ENCODE results near the gene CDK19. TPM values are rescaled to one million over a fixed set of nuclear protein-coding genes. Genes with fewer than 3 reads are reported as not detected.

The CDK19 gene
- total RNA-seq, 1 donor from 2014 or later = 21.8 TPM

DNA sequence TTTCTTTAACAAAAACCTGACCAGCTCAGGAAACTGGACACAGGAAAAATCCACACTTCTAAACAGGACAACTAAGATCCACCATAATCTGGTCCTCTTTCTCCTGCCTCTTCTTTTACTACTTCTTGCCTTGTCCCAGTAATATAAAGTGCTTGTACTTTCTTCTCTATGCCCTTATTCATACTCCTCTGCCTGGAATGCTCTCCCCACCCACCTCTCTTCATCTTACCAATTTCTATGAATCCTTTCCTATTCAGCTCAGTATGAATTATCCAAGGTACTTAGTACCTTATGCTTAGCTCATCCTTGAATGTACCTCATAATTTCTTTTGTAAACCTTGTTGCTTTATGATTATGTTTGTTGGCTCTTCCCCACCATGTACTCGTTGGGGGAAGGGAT is 159.4 kb downstream of the CDK19 start:
- H3K4me3 ChIP-seq (ENCODE audit: insufficient read depth, low read depth, low read length) = no peak overlapping the region
- Mint-ChIP-seq H3K4me3 (ENCODE audit: unreplicated experiment) (no peak overlapping the region), H3K27ac (ENCODE audit: unreplicated experiment) (no peak overlapping the region), H3K36me3 (ENCODE audit: low read depth, unreplicated experiment) (no peaks in the 10 kb centered on the region), H3K27me3 (ENCODE audit: low read depth, unreplicated experiment) (no peaks in the 10 kb centered on the region), H3K9me3 (ENCODE audit: unreplicated experiment) (no peaks in the 10 kb centered on the region), H3K4me1 (ENCODE audit: low read depth, unreplicated experiment) (peaks cover 2% of the 10 kb centered on the region)
- H4K20me1 ChIP-seq (ENCODE audit: insufficient read depth, low read length) = no peaks in the 10 kb centered on the region
- no peaks in the 10 kb centered on the region for H3K36me3 ChIP-seq (ENCODE audit: insufficient read depth, low read length)
- no peak for TF ChIP-seq EZH2 (IDR thresholded peaks at IDR 0.05; ENCODE audit: insufficient read depth, low read length)
- TF ChIP-seq, protein P1, sequence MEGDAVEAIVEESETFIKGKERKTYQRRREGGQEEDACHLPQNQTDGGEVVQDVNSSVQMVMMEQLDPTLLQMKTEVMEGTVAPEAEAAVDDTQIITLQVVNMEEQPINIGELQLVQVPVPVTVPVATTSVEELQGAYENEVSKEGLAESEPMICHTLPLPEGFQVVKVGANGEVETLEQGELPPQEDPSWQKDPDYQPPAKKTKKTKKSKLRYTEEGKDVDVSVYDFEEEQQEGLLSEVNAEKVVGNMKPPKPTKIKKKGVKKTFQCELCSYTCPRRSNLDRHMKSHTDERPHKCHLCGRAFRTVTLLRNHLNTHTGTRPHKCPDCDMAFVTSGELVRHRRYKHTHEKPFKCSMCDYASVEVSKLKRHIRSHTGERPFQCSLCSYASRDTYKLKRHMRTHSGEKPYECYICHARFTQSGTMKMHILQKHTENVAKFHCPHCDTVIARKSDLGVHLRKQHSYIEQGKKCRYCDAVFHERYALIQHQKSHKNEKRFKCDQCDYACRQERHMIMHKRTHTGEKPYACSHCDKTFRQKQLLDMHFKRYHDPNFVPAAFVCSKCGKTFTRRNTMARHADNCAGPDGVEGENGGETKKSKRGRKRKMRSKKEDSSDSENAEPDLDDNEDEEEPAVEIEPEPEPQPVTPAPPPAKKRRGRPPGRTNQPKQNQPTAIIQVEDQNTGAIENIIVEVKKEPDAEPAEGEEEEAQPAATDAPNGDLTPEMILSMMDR (IDR thresholded peaks at IDR 0.05; ENCODE audit: insufficient read depth, low read depth, low read length) = no peak
- DNase-seq (ENCODE audit: low read depth) (no peak), FAIRE-seq (no peak)
- no peaks in the 10 kb centered on the region for H3K27me3 ChIP-seq (ENCODE audit: insufficient read depth, low read length)
- H3K79me2 ChIP-seq (ENCODE audit: insufficient read depth, low read length) = no peaks in the 10 kb centered on the region
- H2AFZ ChIP-seq (ENCODE audit: low read depth, low read length) = no peak overlapping the region
- H3K9ac ChIP-seq (ENCODE audit: low read length) = no peak overlapping the region
- no peak overlapping the region for H3K4me2 ChIP-seq (ENCODE audit: low read length)
- no peaks in the 10 kb centered on the region for H3K9me3 ChIP-seq (ENCODE audit: insufficient read depth, low read depth, low read length)
- no peaks in the 10 kb centered on the region for H3K4me1 ChIP-seq (ENCODE audit: insufficient read depth, low read length)
- no peak overlapping the region for H3K27ac ChIP-seq (ENCODE audit: low read depth, low read length)

DNA sequence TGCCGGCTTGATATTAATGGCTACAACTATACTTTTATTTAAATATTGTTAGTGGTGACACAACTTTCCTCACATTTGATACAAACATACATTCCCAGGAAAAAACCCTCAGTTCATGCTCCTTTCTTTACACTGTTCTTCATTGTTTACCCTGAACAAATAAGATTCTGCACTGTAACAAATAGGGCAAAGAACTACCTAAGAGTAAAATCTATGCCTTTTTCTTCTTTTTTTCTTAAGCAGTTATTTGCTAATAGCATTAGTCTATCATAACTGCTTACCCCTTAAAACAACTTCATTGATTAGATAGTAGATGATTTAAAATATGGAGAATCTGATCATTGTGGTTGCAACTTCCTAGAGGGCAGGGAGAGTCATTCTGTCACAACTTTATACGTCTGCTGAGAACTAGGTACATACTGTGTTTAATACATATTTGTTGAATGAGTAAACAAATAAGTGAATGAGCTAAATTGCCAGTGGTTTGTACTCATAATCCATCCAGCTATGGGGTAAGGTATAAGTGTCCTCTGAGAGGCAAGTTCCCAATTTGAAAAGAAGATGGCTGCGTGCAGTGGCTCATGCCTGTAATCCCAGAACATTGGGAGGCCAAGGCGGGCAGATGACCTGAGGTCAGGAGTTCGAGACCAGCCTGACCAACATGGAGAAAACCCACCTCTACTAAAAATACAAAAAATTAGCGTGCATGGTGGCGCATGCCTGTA is 161.0 kb downstream of the CDK19 start:
- FAIRE-seq = no peak
- Mint-ChIP-seq H3K27me3 (ENCODE audit: low read depth, unreplicated experiment) (no peaks in the 10 kb centered on the region), H3K9me3 (ENCODE audit: unreplicated experiment) (no peaks in the 10 kb centered on the region), H3K27ac (ENCODE audit: unreplicated experiment) (no peak overlapping the region), H3K36me3 (ENCODE audit: low read depth, unreplicated experiment) (no peaks in the 10 kb centered on the region), H3K4me3 (ENCODE audit: unreplicated experiment) (no peak overlapping the region), H3K4me1 (ENCODE audit: low read depth, unreplicated experiment) (peaks cover 2% of the 10 kb centered on the region)
- no peaks in the 10 kb centered on the region for H3K4me1 ChIP-seq (ENCODE audit: insufficient read depth, low read length)
- H3K79me2 ChIP-seq (ENCODE audit: insufficient read depth, low read length) = no peaks in the 10 kb centered on the region
- no peak for DNase-seq (ENCODE audit: low read depth)
- no peak overlapping the region for H3K9ac ChIP-seq (ENCODE audit: low read length)
- H3K4me2 ChIP-seq (ENCODE audit: low read length) = no peak overlapping the region
- no peak overlapping the region for H3K27ac ChIP-seq (ENCODE audit: low read depth, low read length)
- no peak for TF ChIP-seq EZH2 (IDR thresholded peaks at IDR 0.05; ENCODE audit: insufficient read depth, low read length)
- TF ChIP-seq, protein P1 (IDR thresholded peaks at IDR 0.05; ENCODE audit: insufficient read depth, low read depth, low read length) = no peak
- H3K36me3 ChIP-seq (ENCODE audit: insufficient read depth, low read length) = no peaks in the 10 kb centered on the region
- H2AFZ ChIP-seq (ENCODE audit: low read depth, low read length) = no peak overlapping the region
- no peak overlapping the region for H3K4me3 ChIP-seq (ENCODE audit: insufficient read depth, low read depth, low read length)
- no peaks in the 10 kb centered on the region for H4K20me1 ChIP-seq (ENCODE audit: insufficient read depth, low read length)
- H3K9me3 ChIP-seq (ENCODE audit: insufficient read depth, low read depth, low read length) = no peaks in the 10 kb centered on the region
- H3K27me3 ChIP-seq (ENCODE audit: insufficient read depth, low read length) = no peaks in the 10 kb centered on the region

DNA sequence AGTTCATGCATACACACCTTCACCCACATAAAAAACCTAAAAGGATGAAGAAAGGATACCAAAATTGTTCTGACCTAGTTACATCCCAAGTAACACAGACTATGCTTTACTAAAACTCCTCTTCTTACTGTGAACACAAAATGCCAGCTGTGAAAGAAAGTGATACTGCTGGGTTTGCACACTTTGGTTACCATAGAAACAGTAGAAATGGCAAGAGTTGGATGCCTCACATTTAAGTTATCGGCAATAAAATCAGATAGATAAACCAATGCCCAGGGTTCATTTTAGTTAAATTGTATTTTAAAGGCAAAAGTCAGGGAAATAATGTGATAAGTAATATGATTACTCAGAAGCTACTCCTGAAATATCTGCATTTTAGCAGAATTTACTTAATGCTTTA is 161.9 kb downstream of the CDK19 start:
- FAIRE-seq (no peak), DNase-seq (ENCODE audit: low read depth) (no peak)
- Mint-ChIP-seq H3K36me3 (ENCODE audit: low read depth, unreplicated experiment) (no peaks in the 10 kb centered on the region), H3K4me3 (ENCODE audit: unreplicated experiment) (no peak overlapping the region), H3K27me3 (ENCODE audit: low read depth, unreplicated experiment) (no peaks in the 10 kb centered on the region), H3K27ac (ENCODE audit: unreplicated experiment) (no peak overlapping the region), H3K9me3 (ENCODE audit: unreplicated experiment) (no peaks in the 10 kb centered on the region), H3K4me1 (ENCODE audit: low read depth, unreplicated experiment) (no peaks in the 10 kb centered on the region)
- no peaks in the 10 kb centered on the region for H4K20me1 ChIP-seq (ENCODE audit: insufficient read depth, low read length)
- no peaks in the 10 kb centered on the region for H3K79me2 ChIP-seq (ENCODE audit: insufficient read depth, low read length)
- H3K27me3 ChIP-seq (ENCODE audit: insufficient read depth, low read length) = no peaks in the 10 kb centered on the region
- no peak overlapping the region for H3K9ac ChIP-seq (ENCODE audit: low read length)
- H3K36me3 ChIP-seq (ENCODE audit: insufficient read depth, low read length) = no peaks in the 10 kb centered on the region
- no peak overlapping the region for H3K4me2 ChIP-seq (ENCODE audit: low read length)
- TF ChIP-seq EZH2 (IDR thresholded peaks at IDR 0.05; ENCODE audit: insufficient read depth, low read length) = no peak
- TF ChIP-seq, protein P1 (IDR thresholded peaks at IDR 0.05; ENCODE audit: insufficient read depth, low read depth, low read length) = no peak
- H3K4me3 ChIP-seq (ENCODE audit: insufficient read depth, low read depth, low read length) = no peak overlapping the region
- no peak overlapping the region for H3K27ac ChIP-seq (ENCODE audit: low read depth, low read length)
- no peaks in the 10 kb centered on the region for H3K9me3 ChIP-seq (ENCODE audit: insufficient read depth, low read depth, low read length)
- no peaks in the 10 kb centered on the region for H3K4me1 ChIP-seq (ENCODE audit: insufficient read depth, low read length)
- H2AFZ ChIP-seq (ENCODE audit: low read depth, low read length) = no peak overlapping the region

All from astrocyte (in vitro differentiated cells and primary cell).